Ishikawa (cell line): ENCODE data around the gene TREX2.

ENCODE experiments used
- CEBPB ChIP-seq: IDR thresholded peaks from 2 replicates; pipeline ENCODE4 v1.6.1; 2012
- CREB1 ChIP-seq: IDR thresholded peaks from 2 replicates; pipeline ENCODE4 v1.6.1; 2012; ENCODE audit warnings: low read depth
- EGR1 ChIP-seq: IDR thresholded peaks from 2 replicates; pipeline ENCODE4 v1.6.1; 2012
- EP300 ChIP-seq: IDR thresholded peaks from 2 replicates; pipeline ENCODE4 v1.6.1; 2012; ENCODE audit warnings: borderline replicate concordance
- FOXM1 ChIP-seq: IDR thresholded peaks from 2 replicates; pipeline ENCODE4 v1.6.1; 2012; ENCODE audit warnings: low read depth, borderline replicate concordance
- NFIC ChIP-seq: IDR thresholded peaks from 2 replicates; pipeline ENCODE4 v1.6.1; 2012
- RAD21 ChIP-seq: IDR thresholded peaks from 2 replicates; pipeline ENCODE4 v1.6.1; 2012; ENCODE audit warnings: low read depth
- TAF1 ChIP-seq: IDR thresholded peaks from 2 replicates; pipeline ENCODE4 v1.6.1; 2012; ENCODE audit warnings: low read depth, mild to moderate bottlenecking
- TCF12 ChIP-seq: IDR thresholded peaks from 2 replicates; pipeline ENCODE4 v1.6.1; 2012; ENCODE audit warnings: low read depth
- TEAD4 ChIP-seq: IDR thresholded peaks from 2 replicates; pipeline ENCODE4 v1.6.1; 2012
- YY1 ChIP-seq: IDR thresholded peaks from 2 replicates; pipeline ENCODE4 v1.6.1; 2012; ENCODE audit warnings: low read depth
- ZBTB7A ChIP-seq: IDR thresholded peaks from 2 replicates; pipeline ENCODE4 v1.6.1; 2012; ENCODE audit warnings: low read depth
- TF ChIP-seq, protein P1 (sequence below): IDR thresholded peaks from 2 replicates; pipeline ENCODE4 v1.6.1; 2012
- TF ChIP-seq, protein P2 (sequence below): IDR thresholded peaks from 2 replicates; pipeline ENCODE4 v1.6.1; 2012; ENCODE audit warnings: low read depth, mild to moderate bottlenecking
- TF ChIP-seq, protein P3 (sequence below): IDR thresholded peaks from 2 replicates; pipeline ENCODE4 v1.6.1; 2012

The TREX2 gene

DNA sequence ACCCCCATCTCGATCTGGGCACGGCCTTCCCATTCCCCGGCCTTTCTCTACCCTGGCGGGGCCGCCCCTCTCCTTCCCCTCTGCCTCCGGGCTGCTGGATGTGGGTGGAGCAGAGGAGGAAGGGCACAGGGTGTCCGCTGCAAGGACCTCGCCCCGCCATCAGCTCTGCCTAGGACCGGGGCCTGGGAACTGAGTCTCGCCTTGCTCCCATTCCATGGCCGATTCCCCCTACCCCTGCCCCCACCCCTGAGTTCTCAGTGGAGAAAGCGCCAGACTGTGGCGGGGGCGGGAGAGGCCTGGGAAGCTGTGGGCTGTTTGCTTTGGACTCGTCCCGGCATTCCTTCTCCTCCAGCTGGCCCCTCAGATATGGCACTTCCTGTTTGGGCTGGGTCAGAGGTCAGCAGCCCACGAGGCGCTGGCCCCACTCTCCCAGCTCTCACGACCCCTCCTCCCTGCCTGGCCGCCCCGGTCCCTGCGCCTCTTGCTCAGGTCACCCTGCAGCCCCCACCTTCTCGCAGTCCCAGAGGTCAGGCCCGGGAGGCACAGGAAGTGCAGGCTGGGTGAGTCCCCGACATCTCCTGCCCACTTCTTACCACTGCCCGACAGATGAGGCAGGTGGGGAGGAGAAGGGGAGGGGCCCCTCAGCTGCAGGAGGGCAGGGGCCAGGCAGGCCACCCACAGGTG, 42.5 kb upstream of the TREX2 start:
- TF ChIP-seq, protein P1, sequence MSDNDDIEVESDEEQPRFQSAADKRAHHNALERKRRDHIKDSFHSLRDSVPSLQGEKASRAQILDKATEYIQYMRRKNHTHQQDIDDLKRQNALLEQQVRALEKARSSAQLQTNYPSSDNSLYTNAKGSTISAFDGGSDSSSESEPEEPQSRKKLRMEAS, result no peak
- no peak for TF ChIP-seq EP300

DNA sequence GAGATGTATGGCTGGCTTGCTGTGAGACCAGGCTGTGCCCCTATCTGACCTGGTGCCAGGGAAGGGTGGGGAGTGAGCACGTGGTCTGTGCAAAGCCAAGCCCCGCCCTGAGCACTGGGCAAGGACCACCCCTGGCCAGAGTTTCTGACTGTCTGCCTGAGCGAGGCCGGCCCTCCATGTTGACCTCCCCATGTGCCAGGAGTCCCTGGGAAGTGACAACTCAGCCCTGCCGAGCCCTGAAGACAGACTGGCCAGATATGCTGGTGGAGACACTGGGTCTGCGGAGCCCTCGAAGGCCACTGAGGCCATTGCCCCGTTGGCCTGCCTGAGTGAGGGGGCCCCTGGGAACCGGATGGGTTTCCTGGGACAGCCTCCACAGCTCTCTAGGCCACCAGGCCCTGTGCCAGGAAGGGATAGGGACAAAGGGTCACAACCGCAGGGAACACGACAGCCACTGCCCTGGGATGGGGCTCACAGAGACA, 41.8 kb upstream of the TREX2 start:
- TF ChIP-seq TEAD4, result no peak
- no peak for TF ChIP-seq YY1
- TF ChIP-seq, protein P1, result no peak
- TF ChIP-seq, protein P2, sequence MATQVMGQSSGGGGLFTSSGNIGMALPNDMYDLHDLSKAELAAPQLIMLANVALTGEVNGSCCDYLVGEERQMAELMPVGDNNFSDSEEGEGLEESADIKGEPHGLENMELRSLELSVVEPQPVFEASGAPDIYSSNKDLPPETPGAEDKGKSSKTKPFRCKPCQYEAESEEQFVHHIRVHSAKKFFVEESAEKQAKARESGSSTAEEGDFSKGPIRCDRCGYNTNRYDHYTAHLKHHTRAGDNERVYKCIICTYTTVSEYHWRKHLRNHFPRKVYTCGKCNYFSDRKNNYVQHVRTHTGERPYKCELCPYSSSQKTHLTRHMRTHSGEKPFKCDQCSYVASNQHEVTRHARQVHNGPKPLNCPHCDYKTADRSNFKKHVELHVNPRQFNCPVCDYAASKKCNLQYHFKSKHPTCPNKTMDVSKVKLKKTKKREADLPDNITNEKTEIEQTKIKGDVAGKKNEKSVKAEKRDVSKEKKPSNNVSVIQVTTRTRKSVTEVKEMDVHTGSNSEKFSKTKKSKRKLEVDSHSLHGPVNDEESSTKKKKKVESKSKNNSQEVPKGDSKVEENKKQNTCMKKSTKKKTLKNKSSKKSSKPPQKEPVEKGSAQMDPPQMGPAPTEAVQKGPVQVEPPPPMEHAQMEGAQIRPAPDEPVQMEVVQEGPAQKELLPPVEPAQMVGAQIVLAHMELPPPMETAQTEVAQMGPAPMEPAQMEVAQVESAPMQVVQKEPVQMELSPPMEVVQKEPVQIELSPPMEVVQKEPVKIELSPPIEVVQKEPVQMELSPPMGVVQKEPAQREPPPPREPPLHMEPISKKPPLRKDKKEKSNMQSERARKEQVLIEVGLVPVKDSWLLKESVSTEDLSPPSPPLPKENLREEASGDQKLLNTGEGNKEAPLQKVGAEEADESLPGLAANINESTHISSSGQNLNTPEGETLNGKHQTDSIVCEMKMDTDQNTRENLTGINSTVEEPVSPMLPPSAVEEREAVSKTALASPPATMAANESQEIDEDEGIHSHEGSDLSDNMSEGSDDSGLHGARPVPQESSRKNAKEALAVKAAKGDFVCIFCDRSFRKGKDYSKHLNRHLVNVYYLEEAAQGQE, result no peak
- TF ChIP-seq CEBPB, result no peak
- TF ChIP-seq EP300, result no peak
- TF ChIP-seq ZBTB7A, result no peak
- no peak for TF ChIP-seq RAD21
- TF ChIP-seq TCF12, result no peak
- no peak for TF ChIP-seq TAF1
- TF ChIP-seq FOXM1, result no peak
- TF ChIP-seq EGR1, result no peak
- no peak for TF ChIP-seq NFIC
- no peak for TF ChIP-seq CREB1
- TF ChIP-seq, protein P3, sequence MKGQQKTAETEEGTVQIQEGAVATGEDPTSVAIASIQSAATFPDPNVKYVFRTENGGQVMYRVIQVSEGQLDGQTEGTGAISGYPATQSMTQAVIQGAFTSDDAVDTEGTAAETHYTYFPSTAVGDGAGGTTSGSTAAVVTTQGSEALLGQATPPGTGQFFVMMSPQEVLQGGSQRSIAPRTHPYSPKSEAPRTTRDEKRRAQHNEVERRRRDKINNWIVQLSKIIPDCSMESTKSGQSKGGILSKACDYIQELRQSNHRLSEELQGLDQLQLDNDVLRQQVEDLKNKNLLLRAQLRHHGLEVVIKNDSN, result no peak

- TF ChIP-seq TEAD4 (no peak), FOXM1 (no peak), YY1 (no peak), TAF1 (no peak), EGR1 (no peak), RAD21 (no peak), EP300 (no peak), ZBTB7A (no peak), TCF12 (no peak), CREB1 (no peak), NFIC (no peak), CEBPB (no peak)
- TF ChIP-seq, protein P2, result no peak
- TF ChIP-seq, protein P3, result no peak
- TF ChIP-seq, protein P1, result no peak
Observed at GRCh38 chrX:153486171-153486570, 40.3 kb upstream of the TREX2 start.

GRCh38 chrX:153485396-153486080, 39.7 kb upstream of the TREX2 start:
- no peak for TF ChIP-seq TEAD4
- no peak for TF ChIP-seq TCF12
- TF ChIP-seq ZBTB7A, result no peak
- no peak for TF ChIP-seq NFIC
- no peak for TF ChIP-seq FOXM1
- no peak for TF ChIP-seq YY1
- TF ChIP-seq EGR1, result no peak
- TF ChIP-seq CEBPB, result no peak
- no peak for TF ChIP-seq TAF1
- no peak for TF ChIP-seq RAD21
- TF ChIP-seq, protein P2, result no peak
- no peak for TF ChIP-seq CREB1
- TF ChIP-seq, protein P3, result no peak
- TF ChIP-seq EP300, result no peak
- TF ChIP-seq, protein P1, result no peak
